NT2/D1 (cell line): ENCODE measurements around the gene PLAA.

Experiments
- SUZ12 ChIP-seq: IDR thresholded peaks from 2 replicates; pipeline ENCODE4 v1.6.1; 2011; ENCODE audit not compliant: insufficient read length, insufficient read depth; ENCODE audit errors: extremely low read depth
- YY1 ChIP-seq: IDR thresholded peaks from 2 replicates; pipeline ENCODE4 v1.6.1; 2011; ENCODE audit not compliant: insufficient read length, insufficient read depth
- ZNF274 ChIP-seq: IDR thresholded peaks from 2 replicates; pipeline ENCODE4 v1.6.1; 2011; ENCODE audit warnings: mild to moderate bottlenecking, low read depth, low read length

- TF ChIP-seq ZNF274, result no peak
- no peak for TF ChIP-seq YY1
- no peak for TF ChIP-seq SUZ12
These were observed 6.9 kb downstream of the PLAA start for GRCh38 chr9:26939955-26940711.
